PC-3 (cell line): Measurements from ENCODE around the gene PRKCE. TPM values are rescaled to one million over a fixed set of nuclear protein-coding genes. Genes with fewer than 3 reads are reported as not detected.

Experiments
- ATAC-seq: fragments of 200-7000 bp; cut with Tn5 transposase; 2 replicates; pipeline ENCODE4 v1.9.1; 2020; ENCODE audit warnings: mild to moderate bottlenecking, moderate library complexity
- BruUV-seq: library from RNA; stranded (reverse); fragments of 400-500 nt; replicated peaks from 2 replicates; lab custom pipeline; 2021; lab: Mats Ljungman, UMichigan
- CTCF ChIA-PET: fragments of 300-600 bp; sonication (Branson Sonifier 250); formaldehyde crosslinking; loops from one replicate; lab custom pipeline; 2022; ENCODE audit warnings: antibody characterized with exemption; lab: Charles Lee
- POLR2A ChIA-PET: fragments of 300-600 bp; sonication (Branson Sonifier 250); formaldehyde crosslinking; loops from one replicate; lab custom pipeline; 2022; ENCODE audit warnings: antibody characterized with exemption; ENCODE audit not compliant: unreplicated experiment; lab: Charles Lee
- DNase-seq: peaks from one replicate; pipeline ENCODE4 v3.0.0-alpha.2; 2015
- H2AFZ ChIP-seq: fragments of 300-600 bp; sonication (generic); 2 replicates; pipeline ENCODE4 v1.6.0; 2016; ENCODE audit warnings: antibody characterized with exemption, low read length
- H3F3A ChIP-seq: fragments of 300-600 bp; sonication (generic); one replicate; pipeline ENCODE4 v1.6.0; 2017; ENCODE audit warnings: antibody characterized with exemption, low read length, control low read depth, mild to moderate bottlenecking; ENCODE audit not compliant: unreplicated experiment
- H3K27ac ChIP-seq: fragments of 300-600 bp; sonication (generic); 2 replicates; pipeline ENCODE4 v1.5.1; 2016; ENCODE audit warnings: mild to moderate bottlenecking, low read length
- H3K27me3 ChIP-seq: fragments of 300-600 bp; sonication (generic); 2 replicates; pipeline ENCODE4 v1.6.1; 2016; ENCODE audit warnings: low read length, mixed read lengths
- H3K36me3 ChIP-seq: fragments of 300-600 bp; sonication (generic); 2 replicates; pipeline ENCODE4 v1.6.1; 2016; ENCODE audit warnings: low read depth, mixed run types, low read length, mixed read lengths
- H3K4me1 ChIP-seq: fragments of 300-600 bp; sonication (generic); 2 replicates; pipeline ENCODE4 v1.5.1; 2016; ENCODE audit warnings: low read length; ENCODE audit not compliant: insufficient read depth
- H3K4me2 ChIP-seq: fragments of 300-600 bp; sonication (generic); 2 replicates; pipeline ENCODE4 v1.6.0; 2016; ENCODE audit warnings: low read length
- H3K4me3 ChIP-seq: fragments of 300-600 bp; sonication (generic); 2 replicates; pipeline ENCODE4 v1.5.1; 2016; ENCODE audit warnings: mild to moderate bottlenecking, low read length, mixed read lengths
- H3K79me2 ChIP-seq: fragments of 300-600 bp; sonication (generic); 2 replicates; pipeline ENCODE4 v1.6.1; 2017; ENCODE audit warnings: low read length, mixed read lengths
- H3K9ac ChIP-seq: fragments of 300-600 bp; sonication (generic); 2 replicates; pipeline ENCODE4 v1.6.0; 2016; ENCODE audit warnings: mild to moderate bottlenecking, low read length
- H3K9me2 ChIP-seq: fragments of 300-600 bp; sonication (generic); replicated peaks from 2 replicates; pipeline ENCODE4 v1.6.1; 2016; ENCODE audit warnings: mixed run types, low read length, mixed read lengths
- H3K9me3 ChIP-seq: fragments of 300-600 bp; sonication (generic); 2 replicates; pipeline ENCODE4 v1.6.1; 2016; ENCODE audit warnings: low read length, mixed read lengths
- H4K20me1 ChIP-seq: fragments of 300-600 bp; sonication (generic); 2 replicates; pipeline ENCODE4 v1.6.1; 2016; ENCODE audit warnings: low read length, mixed read lengths
- EZH2 ChIP-seq: fragments of 300-600 bp; sonication (generic); IDR thresholded peaks from one replicate; pipeline ENCODE4 v1.6.1; 2017; ENCODE audit warnings: antibody characterized with exemption, mild to moderate bottlenecking, low read length; ENCODE audit not compliant: unreplicated experiment
- EZH2phosphoT487 ChIP-seq: fragments of 300-600 bp; sonication (generic); IDR thresholded peaks from 2 replicates; pipeline ENCODE4 v1.6.1; 2018; ENCODE audit warnings: mild to moderate bottlenecking, antibody characterized with exemption, low read length, borderline replicate concordance
- intact Hi-C: fragments of 100-400 bp; cut with micrococcal nuclease; formaldehyde crosslinking; loops from 2 replicates; pipeline ENCODE4 v1.9.0; 2023
- total RNA-seq: library from RNA; depleted of rRNA; stranded (reverse); fragments of >200 nt; gene quantifications from 2 replicates; pipeline ENCODE4 v1.2.3, GENCODE V29; 2014
- TF ChIP-seq, protein P1 (sequence below): fragments of 300-600 bp; sonication (generic); conservative IDR thresholded peaks from 2 replicates; pipeline ENCODE4 v1.5.1; 2017; ENCODE audit warnings: antibody characterized with exemption, low read depth, mild to moderate bottlenecking, low read length

Gene PRKCE
- total RNA-seq, 1 experiment from 2014 or later: 7.0 TPM

DNA sequence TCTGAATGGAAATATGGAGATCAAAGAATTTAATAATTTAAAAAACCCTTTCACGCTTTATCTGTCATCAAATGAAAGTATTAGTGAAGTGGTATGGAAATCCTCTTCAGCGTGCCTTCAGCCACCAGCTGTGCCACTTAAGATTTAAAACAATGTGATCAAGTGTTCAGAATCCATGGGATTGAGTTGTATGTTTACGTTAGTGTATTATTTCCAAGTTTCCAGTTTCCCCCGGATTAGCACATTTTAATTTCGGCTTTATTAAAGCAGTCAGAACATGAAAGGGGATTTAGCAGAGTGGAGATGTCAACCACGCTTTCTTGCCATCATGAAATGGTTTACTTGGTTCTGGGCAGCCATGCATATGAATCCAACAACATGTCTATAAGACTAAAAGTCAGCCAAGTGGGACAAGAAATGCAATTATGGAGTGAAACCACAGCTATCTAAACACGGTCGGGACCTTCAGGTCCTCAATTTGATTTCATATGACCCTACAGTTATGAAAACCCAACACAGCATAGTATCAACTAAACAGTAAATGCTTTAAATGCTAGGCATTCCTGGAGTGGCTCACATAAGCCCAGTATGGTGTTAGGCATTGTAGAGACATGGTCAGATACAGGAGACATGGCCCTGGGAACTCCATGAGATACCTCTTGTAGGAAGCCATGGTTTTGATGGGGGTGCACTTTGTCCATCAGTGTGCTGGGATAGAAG is 420.8 kb downstream of the PRKCE start:
- Histone ChIP-seq H3F3A (peaks cover 10% of the 10 kb centered on the region), H3K27ac (peak overlapping the region; percentile 96), H3K4me1 (peaks cover 49% of the 10 kb centered on the region), H3K4me3 (no peak overlapping the region), H3K27me3 (no peaks in the 10 kb centered on the region), H3K79me2 (no peaks in the 10 kb centered on the region), H3K9ac (no peak overlapping the region), H2AFZ (no peak overlapping the region), H3K9me2 (no peaks in the 10 kb centered on the region), H3K4me2 (peak overlapping the region; percentile 83; the same call in 1 of the 2 replicates), H3K9me3 (no peaks in the 10 kb centered on the region), H3K36me3 (no peaks in the 10 kb centered on the region), H4K20me1 (no peaks in the 10 kb centered on the region)
- DNase-seq (no peak), ATAC-seq (no peak)
- POLR2A ChIA-PET: no interaction called here
- CTCF ChIA-PET: no interaction called here
- TF ChIP-seq, protein P1, sequence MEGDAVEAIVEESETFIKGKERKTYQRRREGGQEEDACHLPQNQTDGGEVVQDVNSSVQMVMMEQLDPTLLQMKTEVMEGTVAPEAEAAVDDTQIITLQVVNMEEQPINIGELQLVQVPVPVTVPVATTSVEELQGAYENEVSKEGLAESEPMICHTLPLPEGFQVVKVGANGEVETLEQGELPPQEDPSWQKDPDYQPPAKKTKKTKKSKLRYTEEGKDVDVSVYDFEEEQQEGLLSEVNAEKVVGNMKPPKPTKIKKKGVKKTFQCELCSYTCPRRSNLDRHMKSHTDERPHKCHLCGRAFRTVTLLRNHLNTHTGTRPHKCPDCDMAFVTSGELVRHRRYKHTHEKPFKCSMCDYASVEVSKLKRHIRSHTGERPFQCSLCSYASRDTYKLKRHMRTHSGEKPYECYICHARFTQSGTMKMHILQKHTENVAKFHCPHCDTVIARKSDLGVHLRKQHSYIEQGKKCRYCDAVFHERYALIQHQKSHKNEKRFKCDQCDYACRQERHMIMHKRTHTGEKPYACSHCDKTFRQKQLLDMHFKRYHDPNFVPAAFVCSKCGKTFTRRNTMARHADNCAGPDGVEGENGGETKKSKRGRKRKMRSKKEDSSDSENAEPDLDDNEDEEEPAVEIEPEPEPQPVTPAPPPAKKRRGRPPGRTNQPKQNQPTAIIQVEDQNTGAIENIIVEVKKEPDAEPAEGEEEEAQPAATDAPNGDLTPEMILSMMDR: no peak
- no peak for TF ChIP-seq EZH2
- TF ChIP-seq EZH2phosphoT487: no peak
- no TSS peak for BruUV-seq
- intact Hi-C loops: no loop called here

DNA sequence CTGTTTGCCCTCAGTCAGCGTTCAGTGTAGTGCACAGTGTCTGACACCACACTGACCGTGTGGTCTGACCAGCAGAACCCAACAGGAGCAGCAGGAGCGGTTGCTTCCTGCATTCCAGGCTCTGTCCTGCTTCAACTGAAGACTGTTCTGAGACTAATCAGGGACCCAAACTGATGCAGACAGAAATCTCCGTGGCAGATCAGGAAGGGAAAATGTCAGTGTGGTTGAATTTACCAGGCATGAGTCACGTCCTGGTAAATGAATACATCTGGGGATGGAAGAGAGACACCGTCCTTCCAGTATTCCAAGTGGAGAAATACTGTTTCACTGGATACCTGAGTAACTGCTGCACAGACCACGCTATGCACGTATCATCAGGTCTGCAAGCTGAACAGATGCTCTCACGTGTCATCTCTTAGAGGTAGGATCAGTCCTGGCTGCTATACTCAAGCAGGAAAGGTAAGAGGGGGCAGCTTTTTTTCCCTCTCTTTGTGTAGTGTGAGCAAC is 422.1 kb downstream of the PRKCE start:
- no peaks in the 10 kb centered on the region for H3K79me2 ChIP-seq
- peak overlapping the region; percentile 83 for H3K4me2 ChIP-seq
- H3K9ac ChIP-seq: peak overlapping the region; percentile 67
- H3K4me3 ChIP-seq: peak overlapping the region; percentile 52
- H3K9me3 ChIP-seq: no peaks in the 10 kb centered on the region
- H3K27ac ChIP-seq: peak overlapping the region; percentile 96
- BruUV-seq: no TSS peak
- peak; percentile 93 for ATAC-seq
- peak overlapping the region; percentile 55 for H2AFZ ChIP-seq
- H3K4me1 ChIP-seq: peaks cover 43% of the 10 kb centered on the region
- ChIA-PET POLR2A (no interaction called here), CTCF (no interaction called here)
- peak; percentile 95 for DNase-seq
- H3F3A ChIP-seq: peaks cover 10% of the 10 kb centered on the region
- no peaks in the 10 kb centered on the region for H4K20me1 ChIP-seq
- TF ChIP-seq, protein P1: no peak
- TF ChIP-seq EZH2: no peak
- no peak for TF ChIP-seq EZH2phosphoT487
- no peaks in the 10 kb centered on the region for H3K9me2 ChIP-seq
- H3K27me3 ChIP-seq: no peaks in the 10 kb centered on the region
- intact Hi-C loops: loop anchor here (1.0 kb wide), 1 partner anchor 25 kb away; no protein-coding TSS in a partner anchor
- no peaks in the 10 kb centered on the region for H3K36me3 ChIP-seq

DNA sequence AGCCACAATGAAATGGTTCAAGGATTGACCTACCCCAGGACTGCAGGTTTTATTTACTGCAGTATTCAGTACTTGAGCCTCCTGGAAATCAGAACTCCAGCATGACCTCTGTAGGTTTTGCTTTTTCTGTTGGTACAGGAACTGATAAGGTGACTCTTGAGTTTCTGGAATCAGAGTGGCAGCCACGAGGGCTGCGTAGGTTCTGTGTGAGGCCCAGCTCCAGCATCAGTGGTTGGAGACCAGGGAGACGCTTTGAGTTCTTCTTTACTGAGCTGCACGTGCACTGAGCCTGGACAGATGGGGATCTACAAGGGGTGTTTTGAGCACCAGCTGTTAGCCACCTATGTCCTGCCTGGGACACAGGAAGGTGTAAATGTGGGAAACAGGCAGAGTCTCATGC is 423.0 kb downstream of the PRKCE start:
- Histone ChIP-seq H4K20me1 (no peaks in the 10 kb centered on the region), H3K27ac (peak overlapping the region; percentile 96), H3K4me3 (no peak overlapping the region), H3K4me2 (peak overlapping the region; percentile 83), H3K27me3 (no peaks in the 10 kb centered on the region), H3K36me3 (no peaks in the 10 kb centered on the region), H2AFZ (no peak overlapping the region), H3K9me3 (no peaks in the 10 kb centered on the region), H3F3A (peaks cover 10% of the 10 kb centered on the region), H3K9ac (peak overlapping the region; percentile 50), H3K79me2 (no peaks in the 10 kb centered on the region), H3K9me2 (no peaks in the 10 kb centered on the region), H3K4me1 (peaks cover 43% of the 10 kb centered on the region)
- DNase-seq (no peak), ATAC-seq (no peak)
- intact Hi-C loops: no loop called here
- no TSS peak for BruUV-seq
- TF ChIP-seq EZH2phosphoT487 (no peak), EZH2 (no peak)
- TF ChIP-seq, protein P1: no peak
- POLR2A ChIA-PET: no interaction called here
- CTCF ChIA-PET: no interaction called here
